ENCODE measurements around the gene RAMP1. TPM values are rescaled to one million over a fixed set of nuclear protein-coding genes. Genes with fewer than 3 reads are reported as not detected.
A peak's percentile ranks its signal among the peaks of the same experiment; 100 is the strongest.

Gene RAMP1
- total RNA-seq, 1 donor from 2014 or later = 2.1 TPM

DNA sequence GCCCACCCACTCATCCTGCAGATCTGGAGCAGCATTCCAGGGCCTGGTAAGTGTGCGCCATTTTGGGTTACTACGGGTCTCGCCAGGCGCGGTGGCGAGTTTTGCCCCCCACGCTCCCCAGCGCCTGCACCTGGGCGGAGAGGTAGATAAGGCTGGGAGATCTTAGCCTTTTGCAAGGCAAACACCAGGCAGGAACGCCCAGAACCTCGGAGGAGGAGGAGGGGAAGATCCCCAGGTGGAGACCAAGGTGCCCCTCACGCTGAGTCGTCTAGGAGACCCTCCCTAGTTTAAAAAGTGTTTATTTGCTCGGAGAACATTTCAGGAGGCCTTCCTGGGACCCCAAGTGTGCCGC lies 365 bp upstream of the RAMP1 start:
- Mint-ChIP-seq H3K27me3 (ENCODE audit: low read depth) (peaks cover 78% of the 10 kb centered on the region), H3K36me3 (no peaks in the 10 kb centered on the region), H3K4me3 (peak overlapping the region; percentile 71), H3K9me3 (no peaks in the 10 kb centered on the region), H3K4me1 (peaks cover 20% of the 10 kb centered on the region), H3K27ac (no peak overlapping the region)
- DNase-seq (ENCODE audit: low spot score in 2 of 2, unreplicated experiment in 2 of 2) = no peak
- TF ChIP-seq, protein P1, sequence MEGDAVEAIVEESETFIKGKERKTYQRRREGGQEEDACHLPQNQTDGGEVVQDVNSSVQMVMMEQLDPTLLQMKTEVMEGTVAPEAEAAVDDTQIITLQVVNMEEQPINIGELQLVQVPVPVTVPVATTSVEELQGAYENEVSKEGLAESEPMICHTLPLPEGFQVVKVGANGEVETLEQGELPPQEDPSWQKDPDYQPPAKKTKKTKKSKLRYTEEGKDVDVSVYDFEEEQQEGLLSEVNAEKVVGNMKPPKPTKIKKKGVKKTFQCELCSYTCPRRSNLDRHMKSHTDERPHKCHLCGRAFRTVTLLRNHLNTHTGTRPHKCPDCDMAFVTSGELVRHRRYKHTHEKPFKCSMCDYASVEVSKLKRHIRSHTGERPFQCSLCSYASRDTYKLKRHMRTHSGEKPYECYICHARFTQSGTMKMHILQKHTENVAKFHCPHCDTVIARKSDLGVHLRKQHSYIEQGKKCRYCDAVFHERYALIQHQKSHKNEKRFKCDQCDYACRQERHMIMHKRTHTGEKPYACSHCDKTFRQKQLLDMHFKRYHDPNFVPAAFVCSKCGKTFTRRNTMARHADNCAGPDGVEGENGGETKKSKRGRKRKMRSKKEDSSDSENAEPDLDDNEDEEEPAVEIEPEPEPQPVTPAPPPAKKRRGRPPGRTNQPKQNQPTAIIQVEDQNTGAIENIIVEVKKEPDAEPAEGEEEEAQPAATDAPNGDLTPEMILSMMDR (IDR thresholded peaks at IDR 0.05; ENCODE audit: unreplicated experiment) = no peak

DNA sequence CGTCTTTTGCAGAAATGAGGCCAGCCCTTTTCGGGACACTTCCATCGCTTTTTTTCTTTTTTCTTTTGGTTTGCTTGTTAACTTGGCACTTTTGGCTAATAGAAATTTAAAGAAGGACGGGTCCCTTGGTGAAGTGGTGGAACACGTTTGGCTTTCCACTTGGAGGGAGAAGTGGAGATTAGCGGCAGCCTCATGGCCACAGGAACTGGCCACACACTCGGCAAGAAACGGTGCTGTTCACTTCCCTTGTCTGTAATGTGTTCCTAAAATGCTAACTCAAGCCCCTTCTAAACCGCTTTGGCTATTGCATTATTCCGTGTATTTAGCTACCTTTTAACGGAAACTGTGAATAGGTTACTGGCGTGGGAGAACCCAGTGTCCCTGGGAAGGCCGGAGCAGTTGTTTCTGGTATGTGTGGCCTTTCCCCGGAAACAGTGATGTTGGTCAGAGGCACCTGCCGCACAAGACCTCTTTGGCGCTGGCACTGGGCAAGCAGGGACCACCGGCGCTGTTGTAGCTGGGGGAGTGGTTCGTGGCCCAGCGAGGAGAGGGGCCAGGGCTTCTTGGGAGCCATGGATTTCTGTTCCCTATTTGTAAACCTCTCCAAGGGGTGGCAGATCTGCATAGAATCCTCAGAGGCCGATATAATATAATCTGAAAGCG lies 981 bp downstream of the RAMP1 start:
- Mint-ChIP-seq H3K9me3 (no peaks in the 10 kb centered on the region), H3K4me1 (peaks cover 33% of the 10 kb centered on the region), H3K36me3 (no peaks in the 10 kb centered on the region), H3K4me3 (peak overlapping the region; percentile 64), H3K27ac (no peak overlapping the region), H3K27me3 (ENCODE audit: low read depth) (peaks cover 66% of the 10 kb centered on the region)
- TF ChIP-seq, protein P1 (IDR thresholded peaks at IDR 0.05; ENCODE audit: unreplicated experiment) = no peak
- no peak for DNase-seq (ENCODE audit: low spot score in 2 of 2, unreplicated experiment in 2 of 2)

DNA sequence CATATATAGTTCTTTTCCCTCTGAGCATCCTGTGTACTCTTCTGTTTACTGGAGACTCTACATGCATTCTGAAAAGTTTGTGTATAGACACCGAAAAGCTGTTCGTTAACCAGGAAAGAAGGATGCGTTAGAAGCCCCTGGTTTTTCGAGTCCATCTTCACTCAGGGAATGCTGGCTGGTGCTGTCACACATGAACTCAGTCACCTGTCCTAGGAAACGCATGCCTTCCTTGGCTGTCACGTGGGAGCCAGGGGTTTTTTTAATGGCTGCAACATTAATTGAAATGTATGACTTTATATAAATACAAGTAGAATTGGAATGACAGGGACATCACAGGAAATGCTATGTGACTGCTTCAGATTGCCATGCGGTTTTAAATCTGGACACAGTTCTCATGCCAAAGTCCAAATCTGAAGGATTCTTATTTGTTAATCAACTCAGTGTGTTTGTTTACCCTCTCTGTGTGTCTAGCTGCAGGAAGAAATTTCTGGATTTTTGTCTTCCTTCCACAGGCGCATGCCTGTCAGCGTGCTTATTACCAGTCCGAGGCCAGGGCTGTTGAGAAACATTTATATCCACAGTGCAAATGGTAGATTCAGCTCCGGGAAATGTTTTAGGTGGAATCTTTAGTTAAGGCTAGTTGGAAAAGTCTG lies 2.6 kb downstream of the RAMP1 start:
- no peaks in the 10 kb centered on the region for H3K36me3 Mint-ChIP-seq
- TF ChIP-seq, protein P1 (IDR thresholded peaks at IDR 0.05; ENCODE audit: unreplicated experiment) = no peak
- H3K4me3 Mint-ChIP-seq = no peak overlapping the region
- peaks cover 44% of the 10 kb centered on the region for H3K4me1 Mint-ChIP-seq
- H3K27me3 Mint-ChIP-seq (ENCODE audit: low read depth) = peaks cover 50% of the 10 kb centered on the region
- no peak for DNase-seq (ENCODE audit: low spot score in 2 of 2, unreplicated experiment in 2 of 2)
- no peaks in the 10 kb centered on the region for H3K9me3 Mint-ChIP-seq
- no peak overlapping the region for H3K27ac Mint-ChIP-seq

DNA sequence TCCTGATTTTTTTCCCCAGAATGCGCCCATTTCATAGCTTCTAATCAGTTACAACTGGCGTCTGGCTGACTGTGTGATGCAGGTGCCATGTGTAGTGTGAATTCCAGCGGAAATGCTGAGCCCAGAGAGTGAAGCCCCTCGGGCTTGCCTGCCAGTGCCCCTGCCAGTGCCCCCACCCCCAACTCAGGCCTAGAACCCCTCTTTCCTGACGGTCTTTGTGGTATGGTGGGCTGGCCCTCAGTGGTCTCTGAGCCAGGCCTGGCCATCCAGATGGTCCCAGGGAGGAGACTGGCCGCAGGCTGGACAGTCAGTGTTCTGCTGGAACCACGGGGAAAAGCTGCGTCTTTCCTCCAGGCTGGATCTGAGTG lies 3.1 kb downstream of the RAMP1 start:
- Mint-ChIP-seq H3K27ac (no peak overlapping the region), H3K36me3 (no peaks in the 10 kb centered on the region), H3K4me1 (peaks cover 44% of the 10 kb centered on the region), H3K27me3 (ENCODE audit: low read depth) (peaks cover 47% of the 10 kb centered on the region), H3K9me3 (no peaks in the 10 kb centered on the region), H3K4me3 (no peak overlapping the region)
- TF ChIP-seq, protein P1 (IDR thresholded peaks at IDR 0.05; ENCODE audit: unreplicated experiment) = no peak
- DNase-seq (ENCODE audit: low spot score in 2 of 2, unreplicated experiment in 2 of 2) = no peak

DNA sequence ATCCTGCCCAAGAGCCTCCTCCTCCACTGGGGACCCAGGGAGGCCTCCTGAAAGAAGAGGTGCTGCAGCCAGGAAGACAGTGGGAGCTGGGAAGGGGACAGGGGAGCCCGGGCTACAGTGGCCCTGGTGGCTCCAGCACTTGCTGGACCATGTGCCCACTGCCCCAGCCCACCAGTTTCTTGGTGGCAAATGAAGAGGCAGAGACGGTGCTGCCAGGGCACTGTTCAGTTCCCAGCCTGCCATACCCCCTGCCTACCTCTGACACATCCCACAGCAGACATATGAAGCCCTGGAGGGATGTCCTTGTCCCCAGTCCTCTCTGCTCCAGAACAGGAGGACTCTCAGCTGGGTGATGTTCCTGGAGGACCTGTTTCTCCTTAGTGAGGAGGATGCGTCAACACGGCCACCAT lies 3.7 kb downstream of the RAMP1 start:
- peaks cover 44% of the 10 kb centered on the region for H3K27me3 Mint-ChIP-seq (ENCODE audit: low read depth)
- H3K36me3 Mint-ChIP-seq = no peaks in the 10 kb centered on the region
- no peaks in the 10 kb centered on the region for H3K9me3 Mint-ChIP-seq
- H3K27ac Mint-ChIP-seq = no peak overlapping the region
- no peak overlapping the region for H3K4me3 Mint-ChIP-seq
- TF ChIP-seq, protein P1 (IDR thresholded peaks at IDR 0.05; ENCODE audit: unreplicated experiment) = no peak
- DNase-seq (ENCODE audit: low spot score in 2 of 2, unreplicated experiment in 2 of 2) = no peak
- peaks cover 44% of the 10 kb centered on the region for H3K4me1 Mint-ChIP-seq
